Measurements from ENCODE around the gene MACO1.
"Not testable (repeated sequence)": the region's sequence is repeated elsewhere in the genome, so short reads cannot be mapped to it uniquely, and the experiment has no call there.

MACO1 gene

GRCh38 chr1:25458541-25459298 lies 28.0 kb downstream of the MACO1 start:
- DNase-seq: no peak

- no peak for DNase-seq
Observed at GRCh38 chr1:25460020-25460419, 29.3 kb downstream of the MACO1 start.

- not testable (repeated sequence) for DNase-seq
Observed at GRCh38 chr1:25460816-25461215, 30.1 kb downstream of the MACO1 start.

- DNase-seq: no peak
Observed at GRCh38 chr1:25461849-25462248, 31.2 kb downstream of the MACO1 start.

- no peak for DNase-seq
Observed at GRCh38 chr1:25462732-25463131, 32.0 kb downstream of the MACO1 start.

GRCh38 chr1:25467193-25467592 lies 36.5 kb downstream of the MACO1 start:
- no peak for DNase-seq

- DNase-seq: no peak
Observed at GRCh38 chr1:25467616-25468015, 36.9 kb downstream of the MACO1 start.

- no peak for DNase-seq
Observed at GRCh38 chr1:25468033-25468432, 37.3 kb downstream of the MACO1 start.

GRCh38 chr1:25469177-25469576 lies 38.5 kb downstream of the MACO1 start:
- no peak for DNase-seq

- DNase-seq: no peak
Observed at GRCh38 chr1:25472471-25472870, 41.8 kb downstream of the MACO1 start.

GRCh38 chr1:25473653-25474225 lies 43.0 kb downstream of the MACO1 start:
- no peak for DNase-seq

GRCh38 chr1:25474439-25475047 lies 43.8 kb downstream of the MACO1 start:
- DNase-seq: no peak

GRCh38 chr1:25476186-25477097 lies 45.7 kb downstream of the MACO1 start:
- no peak for DNase-seq

GRCh38 chr1:25477448-25478034 lies 46.8 kb downstream of the MACO1 start:
- no peak for DNase-seq

- no peak for DNase-seq
Observed at GRCh38 chr1:25478633-25479032, 47.9 kb downstream of the MACO1 start.

GRCh38 chr1:25481625-25482024 lies 50.9 kb downstream of the MACO1 start:
- DNase-seq: no peak

GRCh38 chr1:25482211-25482610 lies 51.5 kb downstream of the MACO1 start:
- no peak for DNase-seq

GRCh38 chr1:25484096-25484495 lies 53.4 kb downstream of the MACO1 start:
- DNase-seq: peak; percentile 31

GRCh38 chr1:25484533-25484932 lies 53.8 kb downstream of the MACO1 start:
- no peak for DNase-seq

GRCh38 chr1:25485536-25486411 lies 55.1 kb downstream of the MACO1 start:
- no peak for DNase-seq

GRCh38 chr1:25486602-25487001 lies 55.9 kb downstream of the MACO1 start:
- DNase-seq: no peak

GRCh38 chr1:25487628-25488027 lies 56.9 kb downstream of the MACO1 start:
- no peak for DNase-seq

Measured in femur (tissue), 1 donor.